Parathyroid adenoma (tissue), 2 donors: ENCODE results near the gene RPGRIP1.

ENCODE experiments used
- H2AFZ ChIP-seq: fragments of 300-600 bp; sonication (generic); one replicate; pipeline ENCODE4 v1.7.0; 2017; ENCODE audit warnings: antibody characterized with exemption, mild to moderate bottlenecking
- H3K27ac ChIP-seq: fragments of 300-600 bp; sonication (generic); one replicate; pipeline ENCODE4 v1.7.0; 2017
- H3K27me3 ChIP-seq: fragments of 300-600 bp; sonication (generic); one replicate; pipeline ENCODE4 v1.7.0; 2017; ENCODE audit warnings: low read length; ENCODE audit not compliant: control insufficient read depth, insufficient read depth
- H3K36me3 ChIP-seq: fragments of 300-600 bp; sonication (generic); one replicate; pipeline ENCODE4 v1.7.0; 2017; ENCODE audit warnings: low read length; ENCODE audit not compliant: control insufficient read depth, insufficient read depth
- H3K4me1 ChIP-seq: fragments of 300-600 bp; sonication (generic); one replicate; pipeline ENCODE4 v1.7.0; 2017; ENCODE audit warnings: control low read depth
- H3K4me2 ChIP-seq: fragments of 300-600 bp; sonication (generic); one replicate; pipeline ENCODE4 v1.7.0; 2017; ENCODE audit warnings: low read length
- H3K4me3 ChIP-seq: fragments of 300-600 bp; sonication (generic); one replicate; pipeline ENCODE4 v1.7.0; 2017; ENCODE audit warnings: low read depth, low read length
- H3K79me2 ChIP-seq: fragments of 300-600 bp; sonication (generic); one replicate; pipeline ENCODE4 v1.7.0; 2017; ENCODE audit warnings: control low read depth
- H3K9ac ChIP-seq: fragments of 300-600 bp; sonication (generic); one replicate; pipeline ENCODE4 v1.7.0; 2017; ENCODE audit warnings: mild to moderate bottlenecking
- H3K9me3 ChIP-seq: fragments of 300-600 bp; sonication (generic); one replicate; pipeline ENCODE4 v1.7.0; 2017; ENCODE audit warnings: low read length; ENCODE audit not compliant: control insufficient read depth
- CTCF ChIP-seq: fragments of 300-600 bp; sonication (generic); IDR thresholded peaks from one replicate; pipeline ENCODE4 v1.7.0; 2017; ENCODE audit warnings: antibody characterized with exemption, mild to moderate bottlenecking
- donor health status: primary hyperparathyroidism.

The RPGRIP1 gene

GRCh38 chr14:21308132-21308478 lies 28.2 kb downstream of the RPGRIP1 start:
- Histone ChIP-seq H3K79me2 (no peaks in the 10 kb centered on the region), H3K9me3 (no peaks in the 10 kb centered on the region), H3K36me3 (no peaks in the 10 kb centered on the region), H3K27ac (peak overlapping the region; percentile 74), H3K4me2 (peak overlapping the region; percentile 64), H3K4me3 (peak overlapping the region; percentile 54), H3K4me1 (no peaks in the 10 kb centered on the region), H3K27me3 (no peaks in the 10 kb centered on the region), H3K9ac (no peak overlapping the region), H2AFZ (peak overlapping the region; percentile 94)
- TF ChIP-seq CTCF = no peak

DNA sequence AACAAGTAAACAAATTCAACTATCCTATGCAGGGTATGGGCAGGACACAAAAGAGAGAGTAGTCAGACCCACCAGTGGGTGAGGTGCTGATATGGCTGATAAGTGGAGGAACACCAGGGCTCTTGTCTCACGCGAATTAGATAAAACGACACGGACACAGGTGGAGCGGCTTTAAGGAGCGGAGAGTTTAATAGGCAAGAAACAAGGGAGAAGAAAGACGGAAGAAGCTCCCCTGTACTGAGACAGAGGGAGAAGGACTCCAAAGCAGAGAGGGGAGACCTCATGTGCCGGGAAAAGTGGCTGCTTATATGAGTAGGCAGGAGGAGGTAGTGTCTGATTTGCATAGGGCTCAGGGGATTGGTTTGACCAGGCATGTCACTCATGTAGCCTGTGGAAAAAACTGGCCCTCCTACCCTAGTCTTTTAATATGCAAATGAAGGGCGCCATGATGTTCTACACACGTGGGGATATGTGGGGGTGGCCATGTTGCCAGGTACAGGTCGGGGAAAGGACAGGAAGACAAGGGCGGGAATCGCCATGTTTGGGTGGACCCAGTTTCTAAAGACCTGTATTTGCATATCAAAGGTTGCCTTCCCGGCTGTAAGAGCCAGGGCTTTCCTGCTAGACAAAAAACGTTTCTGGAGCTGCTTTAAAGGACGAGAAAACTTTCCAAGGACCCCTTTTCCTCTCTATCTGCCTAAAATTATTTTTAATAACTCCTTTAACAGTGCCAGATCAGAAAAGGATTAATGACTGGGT lies 28.8 kb downstream of the RPGRIP1 start:
- Histone ChIP-seq H3K79me2 (no peaks in the 10 kb centered on the region), H3K36me3 (no peaks in the 10 kb centered on the region), H3K9me3 (no peaks in the 10 kb centered on the region), H3K4me1 (no peaks in the 10 kb centered on the region), H3K27me3 (no peaks in the 10 kb centered on the region), H3K4me3 (peak overlapping the region; percentile 54), H3K27ac (peak overlapping the region; percentile 74), H3K4me2 (peak overlapping the region; percentile 64), H3K9ac (no peak overlapping the region), H2AFZ (peak overlapping the region; percentile 94)
- TF ChIP-seq CTCF = no peak

DNA sequence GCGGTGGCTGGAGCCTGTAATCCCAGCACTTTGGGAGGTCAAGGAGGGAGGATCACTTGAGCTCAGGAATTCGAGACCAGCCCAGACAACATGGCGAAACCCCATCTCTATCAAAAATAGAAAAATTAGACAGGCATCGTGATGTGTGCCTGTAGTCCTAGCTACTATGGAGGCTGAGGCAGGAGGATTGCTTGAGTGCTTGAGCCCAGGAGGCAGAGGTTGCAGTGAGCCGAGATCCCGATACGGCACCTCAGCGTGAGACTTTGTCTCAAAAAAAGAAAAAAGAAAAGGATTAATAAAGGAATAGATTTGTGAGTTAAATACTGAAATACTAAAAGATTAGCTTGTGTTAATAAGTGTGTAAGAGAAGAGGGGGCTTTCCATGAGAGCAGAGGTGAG lies 29.4 kb downstream of the RPGRIP1 start:
- H2AFZ ChIP-seq = peak overlapping the region; percentile 94
- peak overlapping the region; percentile 64 for H3K4me2 ChIP-seq
- H3K4me3 ChIP-seq = peak overlapping the region; percentile 37
- no peaks in the 10 kb centered on the region for H3K27me3 ChIP-seq
- no peaks in the 10 kb centered on the region for H3K4me1 ChIP-seq
- peak overlapping the region; percentile 74 for H3K27ac ChIP-seq
- no peaks in the 10 kb centered on the region for H3K79me2 ChIP-seq
- TF ChIP-seq CTCF = no peak
- no peaks in the 10 kb centered on the region for H3K36me3 ChIP-seq
- H3K9ac ChIP-seq = no peak overlapping the region
- no peaks in the 10 kb centered on the region for H3K9me3 ChIP-seq

DNA sequence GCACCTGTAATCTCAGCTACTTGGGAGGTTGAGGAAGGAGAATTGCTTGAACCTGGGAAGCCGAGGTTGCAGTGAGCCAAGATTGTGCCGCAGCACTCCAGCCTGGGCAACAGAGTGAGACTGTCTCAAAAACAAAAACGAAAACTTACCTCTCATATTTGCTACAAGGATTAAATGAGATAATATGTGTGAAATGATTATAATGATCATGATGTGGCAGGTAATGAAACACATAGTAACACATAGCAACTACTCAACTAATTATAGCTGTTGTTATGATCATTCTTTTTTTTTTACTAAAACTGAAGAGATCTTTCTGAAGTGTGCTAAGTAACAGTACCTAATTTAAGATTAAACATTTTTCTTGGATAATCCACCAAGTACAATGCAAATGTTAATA lies 30.1 kb downstream of the RPGRIP1 start:
- no peaks in the 10 kb centered on the region for H3K79me2 ChIP-seq

More for the DNA sequence above, 30.1 kb downstream of the RPGRIP1 start:
- Histone ChIP-seq H2AFZ (no peak overlapping the region), H3K36me3 (no peaks in the 10 kb centered on the region), H3K9ac (no peak overlapping the region), H3K4me1 (no peaks in the 10 kb centered on the region), H3K27me3 (no peaks in the 10 kb centered on the region), H3K27ac (no peak overlapping the region), H3K9me3 (no peaks in the 10 kb centered on the region), H3K4me2 (no peak overlapping the region), H3K4me3 (no peak overlapping the region)
- TF ChIP-seq CTCF = no peak
